ENCODE results near the gene RCBTB1.
A peak's percentile ranks its signal among the peaks of the same experiment; 100 is the strongest.
"Not testable (repeated sequence)": the region's sequence is repeated elsewhere in the genome, so short reads cannot be mapped to it uniquely, and the experiment has no call there.

RCBTB1 gene

DNA sequence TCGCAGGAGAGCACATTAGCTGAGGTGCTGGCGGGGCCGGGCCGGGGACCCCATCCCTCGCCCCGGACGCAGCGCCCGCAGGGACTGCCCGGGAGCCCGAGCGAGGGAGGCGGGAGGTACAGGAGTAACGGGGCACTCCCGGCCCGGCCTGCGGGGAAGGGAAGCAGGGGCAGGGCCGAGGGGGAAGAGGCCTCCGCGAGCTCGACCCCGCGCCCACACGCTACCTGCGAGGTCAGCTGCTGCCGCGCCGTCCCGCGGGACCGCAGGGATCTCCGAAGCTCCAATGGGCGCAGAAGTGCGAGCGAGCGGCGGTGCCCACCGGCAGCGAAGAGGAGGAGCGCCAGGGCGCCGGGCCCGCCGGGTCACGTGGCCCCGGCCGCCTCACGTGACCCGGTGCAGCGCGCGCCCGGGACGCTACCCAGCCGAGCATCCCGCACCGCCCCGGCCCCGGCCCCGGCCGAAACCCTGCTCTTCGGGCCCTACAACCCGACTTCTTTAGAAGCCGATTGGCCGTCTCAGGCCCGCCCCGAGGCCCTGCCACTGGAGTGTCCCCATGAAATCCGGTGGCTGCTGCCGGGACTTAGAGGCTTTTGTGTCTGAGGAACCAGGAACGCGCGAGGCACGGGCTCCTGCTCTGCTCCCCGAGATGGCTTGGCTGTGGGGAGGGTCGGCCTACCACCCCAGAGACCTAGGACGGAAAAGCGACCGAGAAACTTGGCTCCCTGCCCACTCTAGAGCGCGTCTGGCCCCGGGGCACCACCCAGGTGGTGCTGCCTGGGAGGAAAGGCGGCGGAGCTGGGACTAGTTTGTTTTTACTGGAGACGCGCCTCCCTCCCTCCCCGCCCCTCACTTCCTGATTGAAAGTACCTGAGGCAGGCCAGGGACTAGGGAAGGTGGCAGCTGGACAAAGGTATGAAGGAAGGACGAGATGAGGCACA lies at the start of gene RCBTB1:
RCBTB1 (minus strand) TSS at position 339 of the 938 bp plus-strand sequence. CDS start 18,279 bp downstream, outside the sequence.
- DNase-seq (ENCODE audit: low read depth), result no peak
- H3K4me3 ChIP-seq (ENCODE audit: low read depth, low read length), result peak within 1 kb of the TSS; percentile 87

DNA sequence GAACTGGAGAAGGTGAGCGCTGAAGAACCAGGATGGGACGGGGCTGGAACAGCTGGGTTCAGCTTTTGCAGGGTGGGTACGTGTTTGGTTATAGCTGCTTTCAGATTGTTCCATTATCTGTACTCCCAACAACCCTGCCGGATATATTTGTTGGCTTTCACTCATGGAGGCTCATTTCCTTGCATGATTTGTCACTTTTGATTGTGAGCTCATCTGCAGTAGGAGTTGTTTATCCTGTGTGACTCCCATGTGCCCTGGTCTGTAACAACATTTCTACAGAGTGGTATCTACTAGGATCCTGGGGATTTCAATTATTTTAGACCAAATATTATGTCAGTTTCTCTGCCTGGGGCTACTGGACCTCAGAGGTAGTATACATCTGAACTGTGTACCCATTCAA lies 48.4 kb upstream of the RCBTB1 start:
- DNase-seq (ENCODE audit: low read depth), result no peak
- no peak overlapping the region for H3K4me3 ChIP-seq (ENCODE audit: low read depth, low read length)

DNA sequence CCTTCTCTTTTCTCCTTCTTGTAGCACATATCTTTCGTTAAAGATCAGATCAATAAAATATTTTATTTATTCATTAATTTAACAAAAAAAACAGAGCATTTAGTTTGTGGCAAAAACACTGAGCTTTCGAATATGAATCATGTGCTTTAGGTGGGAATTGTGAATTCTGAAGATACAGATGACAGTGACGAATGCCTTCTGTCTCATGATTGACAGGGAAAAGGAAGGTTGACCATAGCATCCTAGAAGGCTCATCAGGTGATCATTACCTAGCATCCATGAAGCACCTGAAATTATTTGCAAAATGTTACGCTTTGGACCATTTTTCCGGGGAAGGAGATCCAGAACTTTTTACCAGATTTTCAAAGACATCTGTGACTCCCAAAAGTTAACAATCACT lies 46.8 kb upstream of the RCBTB1 start:
- H3K4me3 ChIP-seq (ENCODE audit: low read depth, low read length), result no peak overlapping the region
- no peak for DNase-seq (ENCODE audit: low read depth)

DNA sequence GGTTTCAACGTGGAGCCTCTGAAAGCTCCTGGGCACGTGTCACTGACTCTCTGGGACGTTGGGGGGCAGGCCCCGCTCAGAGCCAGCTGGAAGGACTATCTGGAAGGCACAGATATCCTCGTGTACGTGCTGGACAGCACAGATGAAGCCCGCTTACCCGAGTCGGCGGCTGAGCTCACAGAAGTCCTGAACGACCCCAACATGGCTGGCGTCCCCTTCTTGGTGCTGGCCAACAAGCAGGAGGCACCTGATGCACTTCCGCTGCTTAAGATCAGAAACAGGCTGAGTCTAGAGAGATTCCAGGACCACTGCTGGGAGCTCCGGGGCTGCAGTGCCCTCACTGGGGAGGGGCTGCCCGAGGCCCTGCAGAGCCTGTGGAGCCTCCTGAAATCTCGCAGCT lies 45.2 kb upstream of the RCBTB1 start:
- H3K4me3 ChIP-seq (ENCODE audit: low read depth, low read length), result no peak overlapping the region
- DNase-seq (ENCODE audit: low read depth), result no peak

DNA sequence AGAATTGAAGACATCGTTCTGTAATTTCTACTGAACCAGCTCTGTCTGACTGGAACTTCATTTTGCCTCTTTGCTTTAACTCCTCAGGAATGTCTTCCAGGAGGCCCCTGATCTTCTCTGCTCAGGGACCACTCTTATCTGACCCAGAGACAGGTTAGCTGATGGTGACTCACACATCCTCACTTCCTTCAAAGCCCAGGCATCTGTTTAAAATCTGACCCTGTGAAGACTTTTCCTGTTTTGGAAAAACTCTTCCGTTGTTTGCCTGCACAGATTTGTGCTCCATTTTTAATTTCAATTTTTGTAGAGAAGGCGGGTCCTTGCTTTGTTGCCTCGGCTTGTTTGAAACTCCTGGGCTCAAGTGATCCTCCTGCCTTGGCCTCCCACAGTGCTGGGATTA lies 44.6 kb upstream of the RCBTB1 start:
- H3K4me3 ChIP-seq (ENCODE audit: low read depth, low read length), result no peak overlapping the region
- DNase-seq (ENCODE audit: low read depth), result no peak

DNA sequence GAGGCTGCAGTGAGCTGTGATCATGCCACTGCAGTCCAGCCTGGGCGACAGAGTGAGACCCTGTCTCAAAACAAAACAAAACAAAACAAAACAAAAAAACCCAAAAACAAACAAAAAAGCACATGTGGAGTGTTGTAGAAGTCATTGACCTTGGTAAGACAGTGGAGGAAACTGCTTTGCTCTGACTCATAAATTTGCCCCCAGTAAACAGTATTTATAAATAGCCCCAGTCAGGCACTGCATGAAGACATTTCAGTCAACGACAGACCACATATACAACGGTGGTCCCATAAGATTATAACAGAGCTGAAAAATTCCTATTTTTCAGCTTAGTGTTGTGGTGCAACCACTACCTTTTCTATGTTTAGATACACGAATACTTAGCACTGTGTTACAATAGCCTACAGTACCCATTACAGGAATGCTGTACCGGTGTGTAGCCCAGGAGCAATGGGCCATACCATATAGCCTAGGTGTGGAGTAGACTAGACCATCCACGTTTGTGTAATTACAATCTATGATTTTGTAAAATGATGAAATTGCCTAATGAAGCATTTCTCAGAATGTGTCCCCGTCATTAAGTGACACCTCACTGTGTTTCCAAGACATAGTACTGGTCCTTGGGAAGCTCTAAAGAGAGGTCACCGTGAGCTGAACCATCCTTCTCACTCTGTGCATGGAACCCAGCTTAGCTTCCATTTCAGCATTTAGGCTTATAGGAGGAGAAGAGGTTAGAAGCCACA lies 44.0 kb upstream of the RCBTB1 start:
- no peak for DNase-seq (ENCODE audit: low read depth)
- no peak overlapping the region for H3K4me3 ChIP-seq (ENCODE audit: low read depth, low read length)

DNA sequence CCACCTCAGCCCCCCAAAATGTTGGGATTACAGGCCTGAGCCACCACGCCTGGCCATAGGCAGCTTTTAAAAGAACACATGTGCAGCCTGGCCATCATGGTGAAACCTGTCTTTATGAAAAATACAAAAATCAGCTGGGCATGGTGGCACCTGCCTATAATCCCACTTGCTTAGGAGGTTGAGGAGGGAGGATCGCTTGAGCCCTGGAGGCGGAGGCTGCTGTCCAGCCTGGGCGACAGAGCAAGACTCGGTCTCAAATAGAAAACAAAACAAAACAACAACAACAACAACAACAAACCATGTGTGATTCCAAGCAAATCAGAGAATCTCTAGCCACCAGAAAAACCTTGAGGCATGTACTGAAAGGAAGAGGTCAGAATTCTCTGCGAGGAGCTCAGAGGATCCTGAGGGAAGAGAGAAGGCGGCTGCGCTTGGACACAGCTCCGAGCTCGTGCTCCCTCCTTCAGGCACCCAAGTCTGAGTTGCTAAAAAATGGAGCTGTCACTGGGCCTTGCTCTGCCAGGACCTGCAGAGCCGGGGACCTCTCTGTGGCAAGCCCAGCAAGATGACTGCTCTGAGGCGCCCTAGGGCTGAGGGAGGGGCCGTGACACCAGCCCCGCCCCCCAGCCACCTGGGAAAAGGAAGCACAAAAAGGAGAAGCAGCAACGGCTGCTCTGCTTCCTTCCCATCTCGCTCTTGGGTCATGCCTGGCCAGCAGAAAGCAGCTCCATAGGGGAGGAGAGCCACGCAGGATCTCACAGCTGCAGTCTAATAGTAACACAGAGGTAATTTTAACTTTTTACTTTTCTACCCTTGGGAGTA lies 42.7 kb upstream of the RCBTB1 start, which contains the start of gene ARL11:
ARL11 (plus strand) TSS at position 677 of the 822 bp plus-strand sequence. CDS start 1,941 bp downstream, outside the sequence.
- no peak for DNase-seq (ENCODE audit: low read depth)
- H3K4me3 ChIP-seq (ENCODE audit: low read depth, low read length), result no peak within 1 kb of the TSS

DNA sequence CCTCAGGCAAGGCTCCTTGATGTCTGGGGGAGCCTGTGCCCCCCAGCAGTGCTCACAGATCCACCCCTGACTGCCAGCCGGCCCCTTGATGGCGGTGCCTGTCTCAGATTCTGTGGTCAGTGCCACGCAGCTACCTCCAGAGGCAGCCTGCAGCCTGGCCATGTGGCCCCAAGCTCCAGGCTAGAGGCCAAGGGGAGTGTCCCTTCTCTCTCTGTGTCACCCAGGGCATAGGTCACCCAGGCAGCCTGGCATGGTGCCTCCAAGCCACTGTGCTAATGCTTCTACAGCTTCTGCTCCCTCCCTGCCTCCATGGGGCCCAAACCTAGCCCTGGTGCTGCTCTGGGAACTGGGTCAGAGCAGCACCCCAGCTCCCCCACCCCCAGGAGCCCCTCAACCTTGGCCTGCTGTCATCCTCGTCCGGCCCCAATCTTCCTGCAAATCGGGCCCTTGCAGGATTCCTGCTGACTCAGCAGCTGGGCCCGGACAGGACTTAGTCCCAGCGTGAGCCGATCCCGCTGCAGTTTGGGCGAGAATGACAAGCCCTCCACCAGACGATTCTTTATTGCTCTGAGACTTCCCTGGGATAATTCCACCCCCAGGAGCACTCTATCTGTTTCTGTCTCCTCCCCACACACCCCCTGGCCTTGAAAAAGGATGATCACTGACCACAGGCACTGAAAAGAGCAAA lies 40.2 kb upstream of the RCBTB1 start:
- H3K4me3 ChIP-seq (ENCODE audit: low read depth, low read length), result no peak overlapping the region
- DNase-seq (ENCODE audit: low read depth), result no peak

DNA sequence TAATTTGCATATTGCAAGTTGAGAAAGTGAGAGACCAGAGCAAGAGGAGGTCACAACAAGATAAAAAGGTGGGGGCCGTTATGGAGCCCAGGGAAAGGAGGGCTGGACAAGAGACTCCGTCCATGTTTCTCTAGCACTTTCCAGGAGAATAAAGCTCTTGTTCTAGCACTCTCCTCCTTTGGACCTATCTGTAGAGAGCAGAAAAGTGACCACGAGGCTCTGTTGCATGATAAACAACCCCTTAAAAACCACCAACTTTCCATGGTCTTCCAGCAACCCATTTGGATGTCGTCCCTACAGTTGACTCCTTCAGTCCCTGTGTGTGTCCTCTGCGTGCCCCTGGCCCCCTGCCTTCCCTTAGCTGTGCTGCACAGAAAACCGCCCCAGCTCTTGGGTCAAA lies 38.9 kb upstream of the RCBTB1 start:
- DNase-seq (ENCODE audit: low read depth), result no peak
- H3K4me3 ChIP-seq (ENCODE audit: low read depth, low read length), result no peak overlapping the region

DNA sequence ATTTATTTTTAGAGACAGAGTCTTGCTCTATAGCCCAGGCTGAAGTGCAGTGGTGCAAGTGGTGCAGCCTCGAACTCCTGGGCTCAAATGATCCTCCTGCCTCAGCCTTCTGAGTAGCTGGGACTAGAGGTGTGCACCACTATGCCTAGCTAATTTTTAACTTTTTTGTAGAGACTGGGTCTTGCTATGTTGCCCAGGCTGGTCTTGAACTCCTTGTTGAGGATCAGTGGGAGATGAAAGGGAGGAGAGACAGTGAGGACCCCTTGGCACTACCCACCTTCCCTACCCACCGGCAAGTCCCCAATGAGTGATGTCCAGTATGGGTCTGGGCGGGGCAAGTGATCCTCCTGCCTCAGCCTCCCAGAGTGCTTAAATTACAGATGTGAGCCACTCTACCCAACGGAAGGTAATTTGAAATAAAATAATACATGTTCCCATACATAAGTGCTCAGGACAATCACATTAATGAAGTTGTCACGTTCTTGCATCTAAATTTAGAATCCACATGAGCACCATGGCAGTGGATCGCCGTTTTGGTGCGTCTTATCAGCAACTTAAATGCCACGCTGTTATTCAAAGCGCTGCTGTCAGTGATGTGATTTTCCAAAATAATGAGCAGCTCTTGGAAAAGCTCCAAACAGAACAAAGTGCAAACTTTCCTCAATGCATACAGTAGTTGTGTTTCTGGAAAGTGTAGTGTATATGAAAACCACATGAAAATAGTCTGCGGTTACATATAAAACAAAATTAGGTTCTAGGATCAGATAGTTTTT lies 37.0 kb upstream of the RCBTB1 start:
- DNase-seq (ENCODE audit: low read depth), result no peak
- no peak overlapping the region for H3K4me3 ChIP-seq (ENCODE audit: low read depth, low read length)

DNA sequence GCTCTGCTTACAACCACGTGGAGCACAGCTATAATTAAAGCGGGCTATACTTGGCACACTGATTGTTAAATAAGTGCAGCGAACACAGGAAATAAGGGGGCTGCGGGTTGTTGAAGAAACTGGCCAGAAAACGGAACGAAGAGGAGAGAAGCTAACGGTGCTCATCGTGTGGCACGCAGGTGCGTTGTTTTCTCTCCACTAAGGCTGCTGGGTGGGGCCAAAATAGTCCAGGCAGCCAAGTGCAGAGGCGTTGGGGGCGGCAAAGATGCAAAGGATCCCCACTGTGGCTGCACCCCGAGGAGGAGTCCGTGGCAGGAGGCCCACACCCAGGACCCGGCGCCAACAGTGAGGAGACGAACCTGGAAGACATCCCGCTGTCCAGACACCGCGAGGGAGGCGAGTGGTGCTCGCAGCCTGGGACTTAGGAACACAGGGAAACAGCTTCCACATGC lies 34.8 kb upstream of the RCBTB1 start:
- H3K4me3 ChIP-seq (ENCODE audit: low read depth, low read length), result peak overlapping the region; percentile 9

DNA sequence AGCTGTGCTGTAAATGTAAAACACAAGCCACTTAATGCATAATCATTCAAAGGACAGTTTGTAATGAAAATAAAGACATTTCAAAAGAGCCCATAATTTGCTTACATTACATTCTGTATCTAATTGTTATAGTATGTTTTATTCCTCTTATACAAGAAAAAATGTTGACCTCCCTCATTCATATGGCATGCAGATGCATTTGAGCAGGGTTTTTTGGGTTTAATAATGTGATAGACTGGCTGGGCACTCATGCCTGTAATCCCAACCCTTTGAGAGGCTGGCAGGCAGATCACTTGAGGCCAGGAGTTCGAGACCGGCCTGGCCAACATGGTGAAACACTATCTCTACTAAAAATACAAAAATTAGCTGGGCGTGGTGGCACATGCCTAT lies 31.3 kb upstream of the RCBTB1 start:
- H3K4me3 ChIP-seq (ENCODE audit: low read depth, low read length), result no peak overlapping the region
- DNase-seq (ENCODE audit: low read depth), result no peak

More for the DNA sequence above, 34.8 kb upstream of the RCBTB1 start:
- DNase-seq (ENCODE audit: low read depth), result no peak

DNA sequence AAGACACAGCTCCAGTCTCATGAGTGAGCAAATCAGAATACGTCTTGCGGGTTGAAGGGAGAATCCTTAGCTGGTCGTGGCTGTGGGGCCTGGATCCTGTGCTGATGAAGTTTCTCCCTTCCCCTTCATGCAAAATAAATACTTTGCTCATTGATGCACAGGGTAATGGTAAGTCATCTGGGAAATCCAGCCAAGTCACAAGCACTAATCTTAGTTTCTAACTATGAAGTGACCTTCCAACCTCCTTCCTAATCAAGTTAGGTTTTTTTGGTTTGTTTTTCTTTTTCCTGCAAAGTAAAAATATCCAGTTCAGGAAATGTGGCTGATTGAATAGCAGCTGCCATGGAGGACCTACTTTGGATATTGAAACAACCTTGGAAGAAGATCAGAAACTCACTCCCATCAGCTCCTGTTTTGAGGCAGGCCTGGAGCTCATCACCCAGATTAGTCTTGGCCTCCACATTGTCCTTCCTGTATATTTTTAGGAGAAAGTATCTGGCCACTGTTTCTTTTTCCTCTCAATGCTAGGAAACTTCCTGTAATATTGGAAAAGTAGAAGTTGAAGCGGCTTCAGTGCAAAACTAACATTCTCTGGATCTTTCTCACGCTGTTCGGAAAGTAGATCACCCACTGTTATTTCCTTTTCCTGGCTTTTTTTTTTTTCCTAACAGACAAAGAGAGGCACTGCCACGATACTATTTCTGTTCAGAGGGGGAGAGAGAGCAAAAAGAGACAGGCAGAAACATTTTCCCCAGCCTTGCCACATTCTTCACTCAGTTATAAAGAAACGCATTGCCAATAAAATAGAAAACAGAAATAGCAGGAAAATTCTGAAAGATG lies 30.7 kb upstream of the RCBTB1 start:
- no peak overlapping the region for H3K4me3 ChIP-seq (ENCODE audit: low read depth, low read length)
- DNase-seq (ENCODE audit: low read depth), result no peak

DNA sequence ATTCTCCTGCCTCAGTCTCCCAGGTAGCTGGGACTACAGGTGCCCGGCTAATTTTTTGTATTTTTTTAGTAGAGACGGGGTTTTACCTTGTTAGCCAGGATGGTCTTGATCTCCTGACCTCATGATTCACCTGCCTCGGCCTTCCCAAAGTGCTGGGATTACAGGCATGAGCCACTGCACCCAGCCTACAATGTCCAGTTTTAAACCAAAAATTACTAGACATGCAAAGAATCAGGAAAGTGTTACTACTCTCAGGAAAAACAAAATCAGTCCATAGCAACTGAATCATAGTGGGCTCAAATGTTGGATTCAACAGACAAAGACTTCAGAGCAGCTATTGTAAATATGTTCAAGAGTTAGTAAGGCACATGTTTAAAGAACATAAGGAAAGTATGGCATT lies 26.7 kb upstream of the RCBTB1 start:
- DNase-seq (ENCODE audit: low read depth), result not testable (repeated sequence)

DNA sequence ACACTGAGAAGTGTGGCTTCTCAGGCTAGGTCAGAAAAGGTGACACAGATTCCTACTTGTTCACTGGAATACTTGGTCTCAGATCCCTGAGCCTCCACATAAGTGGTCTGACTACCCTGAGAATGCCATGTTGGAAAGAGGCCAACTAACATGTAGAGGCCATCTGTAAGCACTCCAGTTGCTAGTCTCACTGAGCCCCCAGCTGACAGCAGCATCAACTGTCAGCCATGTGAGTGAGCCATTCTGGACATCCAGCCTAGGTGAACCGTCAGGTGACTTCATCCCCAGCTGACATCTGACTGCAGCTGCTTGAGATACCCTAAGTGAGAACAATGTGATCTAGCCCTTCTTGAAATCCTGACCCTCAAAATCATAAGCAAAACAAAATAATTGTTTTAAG lies 24.8 kb upstream of the RCBTB1 start:
- DNase-seq (ENCODE audit: low read depth), result no peak
- H3K4me3 ChIP-seq (ENCODE audit: low read depth, low read length), result no peak overlapping the region

More for the DNA sequence above, 26.7 kb upstream of the RCBTB1 start:
- not testable (repeated sequence) for H3K4me3 ChIP-seq (ENCODE audit: low read depth, low read length)

DNA sequence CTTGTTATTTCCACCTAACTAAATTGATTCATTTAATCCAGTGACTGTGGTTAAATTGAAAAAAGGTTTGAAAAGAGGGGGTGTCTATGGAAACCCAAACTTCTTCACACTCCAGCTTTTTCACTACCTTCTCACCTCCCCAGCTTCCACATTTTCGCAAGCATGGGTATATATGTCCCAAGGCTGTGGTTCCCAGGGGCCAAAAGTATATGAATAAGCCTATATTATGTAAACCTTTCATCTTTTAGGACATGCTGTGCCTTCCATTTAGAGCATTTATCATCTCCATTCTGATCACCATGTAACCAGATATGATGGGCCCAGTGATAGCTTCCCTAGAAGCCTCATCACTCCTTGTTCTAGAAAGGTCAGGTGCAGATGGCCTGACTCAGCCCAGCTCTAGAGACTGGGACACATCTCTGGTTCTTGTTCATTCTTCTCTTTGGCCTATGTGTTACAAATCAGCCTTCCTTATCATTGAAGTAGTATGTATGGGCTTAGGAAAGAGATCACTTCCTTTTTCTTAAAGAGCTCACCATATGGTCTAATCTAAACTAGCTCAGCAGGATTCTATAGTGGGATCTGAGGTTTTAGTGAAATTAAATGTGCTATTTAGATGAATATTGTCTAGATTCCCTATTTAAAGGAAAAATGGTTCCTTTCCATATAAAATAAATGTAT lies 23.4 kb upstream of the RCBTB1 start:
- no peak overlapping the region for H3K4me3 ChIP-seq (ENCODE audit: low read depth, low read length)
- no peak for DNase-seq (ENCODE audit: low read depth)

DNA sequence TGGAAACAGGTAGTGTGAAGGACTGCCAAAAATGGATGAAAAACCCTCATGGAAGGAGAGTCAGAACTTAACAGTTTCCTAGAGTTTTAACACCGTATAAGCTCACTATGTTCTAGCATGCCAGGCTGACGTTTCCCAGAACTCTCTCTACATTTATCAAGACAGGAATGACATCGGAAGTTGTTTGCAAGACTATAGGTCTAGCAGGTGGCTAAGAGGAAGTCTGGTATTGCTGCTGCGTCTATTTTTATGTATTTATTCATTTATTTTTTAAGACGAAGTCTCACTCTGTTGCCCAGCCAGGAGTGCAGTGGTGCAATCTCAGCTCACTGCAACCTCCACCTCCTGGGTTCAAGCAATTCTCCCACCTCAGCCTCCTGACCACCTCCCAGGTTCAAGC lies 22.4 kb upstream of the RCBTB1 start:
- no peak overlapping the region for H3K4me3 ChIP-seq (ENCODE audit: low read depth, low read length)
- no peak for DNase-seq (ENCODE audit: low read depth)

Data from skeletal muscle cell (primary cell).